ENCODE results near the gene PDE8B.
"Not testable (repeated sequence)": the region's sequence is repeated elsewhere in the genome, so short reads cannot be mapped to it uniquely, and the experiment has no call there.

PDE8B gene

DNA sequence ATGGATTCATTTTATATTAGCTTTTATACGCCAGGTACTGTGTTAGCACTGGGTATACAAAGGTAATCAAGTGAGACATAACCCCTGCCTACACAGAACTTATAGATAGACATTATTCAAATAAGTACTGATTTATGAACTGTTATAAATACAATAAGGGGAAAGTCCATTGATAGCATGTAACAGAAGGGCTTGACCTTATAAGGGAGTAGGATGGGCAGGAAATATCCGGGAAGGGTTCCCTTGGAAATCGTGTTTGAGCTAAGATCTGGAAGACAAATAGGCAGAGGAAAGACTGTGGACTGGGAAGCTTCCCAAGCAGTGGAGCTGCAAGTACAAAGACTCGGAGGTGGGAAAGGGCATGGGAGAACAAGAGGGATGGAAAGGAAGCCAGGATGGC lies 170.2 kb downstream of the PDE8B start:
- DNase-seq (ENCODE audit: low read depth, low spot score), result no peak
- no peak overlapping the region for H3K4me3 ChIP-seq (ENCODE audit: low read length)

DNA sequence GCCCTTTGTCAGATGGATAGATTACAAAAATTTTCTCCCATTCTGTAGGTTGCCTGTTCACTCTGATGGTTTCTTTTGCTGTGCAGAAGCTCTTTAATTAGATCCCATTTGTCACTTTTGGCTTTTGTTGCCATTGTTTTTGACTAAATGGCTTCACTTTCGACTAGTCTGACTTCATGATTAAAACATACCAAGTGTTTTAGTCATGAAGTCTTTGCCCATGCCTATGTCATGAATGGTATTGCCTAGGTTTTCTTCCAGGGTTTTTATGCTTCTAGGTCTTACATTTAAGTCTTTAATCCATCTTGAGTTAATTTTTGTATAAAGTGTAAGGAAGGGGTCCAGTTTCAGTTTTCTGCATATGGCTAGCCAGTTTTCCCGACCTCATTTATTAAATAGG lies 172.9 kb downstream of the PDE8B start:
- not testable (repeated sequence) for DNase-seq (ENCODE audit: low read depth, low spot score); H3K4me3 ChIP-seq (ENCODE audit: low read length)

DNA sequence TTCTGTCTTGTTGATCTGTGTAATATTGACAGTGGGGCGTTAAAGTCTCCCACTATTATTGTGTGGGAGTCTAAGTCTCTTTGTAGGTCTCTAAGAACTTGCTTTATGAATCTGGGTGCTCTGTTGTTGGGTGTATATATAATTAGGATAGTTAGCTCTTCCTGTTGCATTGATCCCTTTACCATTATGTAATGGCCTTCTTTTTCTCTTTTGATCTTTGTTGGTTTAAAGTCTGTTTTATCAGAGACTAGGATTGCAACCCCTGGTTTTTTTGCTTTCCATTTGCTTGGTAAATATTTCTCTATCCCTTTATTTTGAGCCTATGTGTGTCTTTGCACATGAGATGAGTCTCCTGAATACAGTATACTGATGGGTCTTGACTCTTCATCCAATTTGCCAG lies 175.9 kb downstream of the PDE8B start:
- DNase-seq (ENCODE audit: low read depth, low spot score); H3K4me3 ChIP-seq (ENCODE audit: low read length): not testable (repeated sequence)

DNA sequence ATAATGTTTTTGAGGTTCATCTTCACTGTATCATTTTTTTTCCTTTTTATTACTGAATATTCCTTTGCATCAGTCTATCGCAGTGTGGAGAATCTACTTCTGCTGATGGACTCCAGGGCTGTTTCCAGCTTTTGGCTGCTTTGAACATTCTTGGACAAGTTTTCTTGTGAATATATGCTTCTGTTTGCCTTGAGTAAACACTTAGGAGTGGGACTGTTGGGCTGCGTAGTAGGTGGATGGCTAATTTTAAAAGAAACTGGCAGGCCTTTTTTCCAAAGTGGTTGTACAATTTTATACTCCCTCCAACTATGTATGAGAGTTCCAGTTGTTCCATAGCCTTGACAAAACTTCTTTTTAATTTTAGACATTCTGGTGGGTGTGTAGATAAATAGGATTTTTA lies 179.3 kb downstream of the PDE8B start:
- DNase-seq (ENCODE audit: low read depth, low spot score), result no peak
- H3K4me3 ChIP-seq (ENCODE audit: low read length), result no peak overlapping the region

DNA sequence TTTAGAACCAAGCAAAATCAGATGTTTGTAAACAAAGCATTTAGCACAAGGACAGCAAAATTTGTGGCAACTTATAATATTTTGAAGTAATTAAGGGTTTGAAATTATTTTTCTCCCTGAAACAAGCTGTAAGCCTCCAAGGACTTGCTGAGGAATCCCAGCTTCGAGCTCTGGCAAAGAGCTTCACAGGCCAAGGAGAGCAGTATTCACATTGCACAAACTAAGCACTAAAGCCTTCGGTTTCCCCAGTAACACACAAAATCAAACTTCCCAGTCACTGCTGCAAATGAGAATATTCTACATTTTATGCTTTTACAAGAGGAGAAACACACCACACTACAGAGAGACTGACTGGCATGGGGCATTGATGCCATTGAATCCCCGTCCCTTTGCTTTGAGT lies 179.7 kb downstream of the PDE8B start:
- DNase-seq (ENCODE audit: low read depth, low spot score), result no peak
- no peak overlapping the region for H3K4me3 ChIP-seq (ENCODE audit: low read length)

DNA sequence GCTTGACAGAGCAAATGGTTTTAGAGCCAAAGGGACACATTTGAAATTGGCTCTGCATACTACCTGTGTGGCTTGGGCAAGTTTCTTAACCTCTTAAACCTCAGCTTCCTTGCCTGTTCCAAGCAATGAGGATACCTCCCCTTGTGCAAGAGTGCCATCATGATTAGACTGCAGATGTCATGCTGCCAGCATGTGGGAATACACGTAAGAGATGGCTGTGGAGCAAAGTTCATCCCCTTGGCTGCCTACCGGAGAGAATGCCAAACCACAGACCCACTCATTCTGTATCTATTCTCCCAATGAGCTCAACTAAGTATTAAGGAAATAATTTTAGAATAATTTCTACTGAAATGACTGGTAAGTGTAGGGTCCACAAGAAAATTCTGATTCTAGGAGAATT lies 180.3 kb downstream of the PDE8B start:
- H3K4me3 ChIP-seq (ENCODE audit: low read length), result no peak overlapping the region
- no peak for DNase-seq (ENCODE audit: low read depth, low spot score)

DNA sequence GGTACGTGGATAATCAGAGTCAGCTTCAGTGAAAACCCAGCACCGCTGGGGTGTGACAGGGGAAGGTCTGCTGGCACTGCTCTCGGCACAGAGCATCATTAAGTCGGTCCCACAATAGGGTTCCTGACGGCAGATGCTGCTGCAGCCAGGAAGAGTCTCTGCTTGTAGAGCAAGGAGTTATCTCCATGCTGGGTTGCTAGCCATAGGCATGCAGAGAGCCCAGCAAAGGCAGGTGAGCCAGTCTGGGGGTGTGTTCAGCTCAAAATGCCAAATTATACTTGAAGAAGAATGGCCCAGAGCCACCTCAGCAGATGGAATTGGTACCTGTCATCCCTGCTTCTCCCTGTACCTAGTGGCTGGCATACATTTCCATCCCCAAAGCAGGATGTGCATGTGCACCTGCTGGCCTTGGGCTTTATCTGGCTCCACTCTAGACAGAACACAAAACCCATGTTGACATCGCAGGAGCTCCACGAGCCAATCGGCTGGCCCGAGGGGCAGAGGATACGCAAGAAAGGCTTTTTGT lies 180.8 kb downstream of the PDE8B start:
- no peak for DNase-seq (ENCODE audit: low read depth, low spot score)
- no peak overlapping the region for H3K4me3 ChIP-seq (ENCODE audit: low read length)

DNA sequence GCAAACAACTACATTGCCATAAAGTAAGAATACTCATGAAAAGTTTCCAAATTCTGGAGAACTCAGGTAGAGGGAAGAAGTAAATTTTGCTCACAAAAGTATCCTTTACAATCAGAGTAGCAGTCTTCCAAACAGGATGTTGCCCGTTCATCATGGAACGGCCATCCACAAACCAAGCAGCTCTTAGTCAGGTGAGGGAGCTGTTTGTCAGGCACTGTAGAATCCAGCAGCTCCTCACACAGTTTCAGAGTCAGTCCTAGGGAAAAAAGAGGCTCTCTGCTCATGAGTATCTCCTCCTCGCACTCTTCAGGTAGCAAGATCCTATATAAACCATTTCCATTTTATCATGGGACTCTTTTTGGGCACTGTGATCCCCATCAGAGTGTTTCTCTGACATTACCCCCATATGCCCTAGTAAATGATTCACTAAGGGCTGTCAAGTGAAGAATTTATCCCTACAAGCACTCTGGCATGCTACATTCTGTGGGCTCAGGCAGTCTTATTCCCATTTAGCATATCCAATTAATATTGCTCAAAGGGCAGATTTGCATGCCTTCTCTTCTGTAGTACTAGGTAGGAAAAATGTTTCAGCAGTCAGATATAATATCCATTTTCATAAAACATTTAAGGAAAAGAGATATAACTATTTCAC lies 183.7 kb downstream of the PDE8B start:
- DNase-seq (ENCODE audit: low read depth, low spot score), result no peak
- no peak overlapping the region for H3K4me3 ChIP-seq (ENCODE audit: low read length)

DNA sequence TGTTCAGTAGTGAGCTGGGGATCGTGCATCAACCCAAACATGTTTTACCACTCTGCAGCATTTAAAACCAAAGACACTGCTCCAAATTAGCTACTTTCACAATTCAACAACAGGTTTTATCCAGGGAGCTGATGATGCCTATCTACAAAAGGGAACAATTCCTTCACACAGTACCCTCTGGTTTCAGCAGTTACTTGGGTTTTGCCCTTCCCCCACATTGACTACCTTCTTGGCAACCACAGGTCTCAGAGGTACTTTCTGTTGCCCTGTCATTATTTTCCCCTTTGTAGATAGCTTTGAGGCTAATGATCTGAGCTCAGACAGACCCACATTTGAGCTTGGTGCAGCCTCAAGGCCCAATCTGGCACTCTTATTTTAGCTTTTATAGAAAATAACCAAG lies 185.5 kb downstream of the PDE8B start:
- no peak overlapping the region for H3K4me3 ChIP-seq (ENCODE audit: low read length)
- peak; percentile 26 for DNase-seq (ENCODE audit: low read depth, low spot score)

DNA sequence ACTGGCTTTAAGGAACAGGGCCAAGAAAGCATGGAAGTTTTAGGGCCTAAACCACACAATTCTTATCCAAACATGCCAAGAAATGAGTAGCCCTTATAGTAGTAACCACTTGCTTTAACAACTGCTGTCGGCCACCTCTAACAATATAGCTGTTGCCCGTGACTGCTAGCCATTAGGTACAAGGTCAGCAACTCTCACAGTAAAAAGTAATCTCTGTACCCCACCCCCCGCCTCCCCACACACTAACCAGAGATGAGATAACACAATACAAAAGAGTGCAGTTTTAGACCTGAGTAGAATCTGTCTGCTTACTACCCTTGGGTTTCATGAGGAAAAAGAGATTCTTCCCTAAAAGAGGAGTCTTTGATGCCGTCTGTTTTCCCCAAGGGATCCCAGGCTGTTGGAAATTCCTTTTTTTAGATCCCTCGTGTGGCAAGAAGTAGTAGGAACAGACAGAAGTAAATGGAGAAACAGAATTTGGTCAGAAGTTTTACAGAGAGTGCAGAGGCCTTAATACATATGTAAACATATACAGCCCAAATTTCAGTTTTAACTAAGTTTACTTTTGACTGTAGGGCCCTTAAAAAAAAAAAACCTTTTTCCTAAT lies 187.3 kb downstream of the PDE8B start:
- DNase-seq (ENCODE audit: low read depth, low spot score), result no peak

DNA sequence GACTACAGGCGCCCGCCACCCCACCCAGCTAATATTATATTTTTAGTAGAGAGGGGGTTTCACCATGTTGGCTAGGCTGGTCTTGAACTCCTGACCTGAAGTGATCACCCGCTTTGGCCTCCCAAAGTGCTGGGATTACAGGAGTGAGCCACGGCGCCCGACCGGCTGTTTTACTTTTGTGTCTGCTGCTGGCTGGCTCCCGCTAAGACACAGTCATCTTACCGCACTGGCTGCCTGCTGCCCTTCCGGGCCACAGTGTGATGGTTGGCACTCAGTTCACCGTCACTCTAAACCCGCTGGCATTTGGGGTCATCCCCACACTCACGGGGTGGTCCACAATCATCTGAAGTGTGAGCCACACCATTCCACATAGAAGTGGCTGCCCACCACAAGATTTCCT lies 188.0 kb downstream of the PDE8B start:
- H3K4me3 ChIP-seq (ENCODE audit: low read length), result no peak overlapping the region
- DNase-seq (ENCODE audit: low read depth, low spot score), result no peak

More for the DNA sequence above, 187.3 kb downstream of the PDE8B start:
- H3K4me3 ChIP-seq (ENCODE audit: low read length), result no peak overlapping the region

DNA sequence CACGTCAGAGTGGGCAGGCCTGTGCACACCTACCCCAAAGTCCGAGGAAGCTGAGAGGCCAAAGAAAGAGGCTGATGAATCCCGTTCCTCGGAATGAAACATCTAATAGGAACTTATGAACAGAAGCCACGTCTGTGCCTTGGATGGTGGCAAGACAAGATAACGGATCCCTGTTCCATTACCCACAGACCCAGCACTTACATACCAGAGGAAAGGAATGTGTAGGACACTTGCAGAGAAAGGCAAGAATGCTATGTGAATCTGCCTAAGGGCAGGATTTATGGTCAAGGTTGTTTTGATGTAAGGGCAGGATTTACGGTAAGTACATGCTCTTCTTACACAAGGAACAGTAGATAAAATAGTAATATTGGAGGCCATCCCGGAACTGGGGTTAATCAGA lies 188.4 kb downstream of the PDE8B start:
- DNase-seq (ENCODE audit: low read depth, low spot score), result no peak
- H3K4me3 ChIP-seq (ENCODE audit: low read length), result no peak overlapping the region

DNA sequence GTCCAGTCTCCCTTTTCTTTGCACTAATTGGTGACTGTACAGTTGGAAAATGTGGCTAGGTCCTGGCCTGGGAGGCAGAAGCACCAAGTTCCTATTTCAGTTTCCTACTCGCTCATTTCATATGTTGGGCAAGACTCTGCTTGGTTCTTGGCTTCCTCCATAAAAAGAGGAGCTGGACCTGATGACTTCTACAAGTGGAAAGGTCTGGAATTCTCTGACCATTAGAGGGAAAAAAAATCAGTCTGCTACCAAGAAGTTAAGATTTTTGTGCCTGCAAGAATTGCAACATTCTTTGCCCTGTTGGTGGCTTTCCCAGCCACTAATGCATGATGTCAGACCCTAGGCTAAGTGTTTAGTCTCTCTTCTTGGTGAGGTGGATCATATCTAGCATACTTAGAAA lies 190.2 kb downstream of the PDE8B start:
- no peak overlapping the region for H3K4me3 ChIP-seq (ENCODE audit: low read length)
- DNase-seq (ENCODE audit: low read depth, low spot score), result no peak

DNA sequence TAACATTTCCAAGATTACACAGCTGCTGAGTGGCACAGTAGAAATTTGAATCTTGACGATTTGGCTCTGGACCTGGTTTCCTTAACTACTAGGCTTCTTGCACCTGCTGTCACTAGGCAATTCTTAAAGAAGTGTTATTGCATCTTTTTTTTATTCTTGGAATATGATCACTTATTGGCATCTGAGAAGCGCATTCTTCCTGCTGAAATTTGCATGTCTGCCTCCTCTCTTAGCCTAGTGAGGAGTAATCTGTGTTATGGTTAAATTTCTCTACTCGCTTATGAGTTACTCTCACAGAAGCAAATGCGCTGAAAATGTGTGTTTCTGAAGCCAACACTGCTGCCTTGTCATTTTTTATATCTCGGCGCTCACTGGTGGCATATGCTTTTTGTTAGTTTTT lies 192.3 kb downstream of the PDE8B start:
- no peak for DNase-seq (ENCODE audit: low read depth, low spot score)
- no peak overlapping the region for H3K4me3 ChIP-seq (ENCODE audit: low read length)

DNA sequence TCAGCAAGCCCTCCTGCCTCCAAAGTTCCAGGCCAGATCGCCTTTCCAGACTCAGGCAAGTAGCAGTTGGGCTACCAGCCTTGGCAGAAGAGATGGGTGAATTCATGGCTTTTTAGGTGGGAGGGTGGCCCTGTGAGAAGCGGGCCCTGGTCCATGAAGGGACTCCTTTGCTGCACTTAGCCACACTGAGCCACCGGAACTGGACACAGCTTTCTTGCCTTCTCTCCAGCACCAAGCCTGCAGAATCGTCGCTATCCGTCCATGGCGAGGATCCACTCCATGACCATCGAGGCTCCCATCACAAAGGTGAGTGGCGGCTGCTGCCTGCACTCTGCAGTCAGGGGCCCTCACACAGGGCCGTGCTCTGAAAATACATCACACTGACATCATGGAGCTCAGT lies 196.7 kb downstream of the PDE8B start:
- no peak for DNase-seq (ENCODE audit: low read depth, low spot score)
- no peak overlapping the region for H3K4me3 ChIP-seq (ENCODE audit: low read length)

DNA sequence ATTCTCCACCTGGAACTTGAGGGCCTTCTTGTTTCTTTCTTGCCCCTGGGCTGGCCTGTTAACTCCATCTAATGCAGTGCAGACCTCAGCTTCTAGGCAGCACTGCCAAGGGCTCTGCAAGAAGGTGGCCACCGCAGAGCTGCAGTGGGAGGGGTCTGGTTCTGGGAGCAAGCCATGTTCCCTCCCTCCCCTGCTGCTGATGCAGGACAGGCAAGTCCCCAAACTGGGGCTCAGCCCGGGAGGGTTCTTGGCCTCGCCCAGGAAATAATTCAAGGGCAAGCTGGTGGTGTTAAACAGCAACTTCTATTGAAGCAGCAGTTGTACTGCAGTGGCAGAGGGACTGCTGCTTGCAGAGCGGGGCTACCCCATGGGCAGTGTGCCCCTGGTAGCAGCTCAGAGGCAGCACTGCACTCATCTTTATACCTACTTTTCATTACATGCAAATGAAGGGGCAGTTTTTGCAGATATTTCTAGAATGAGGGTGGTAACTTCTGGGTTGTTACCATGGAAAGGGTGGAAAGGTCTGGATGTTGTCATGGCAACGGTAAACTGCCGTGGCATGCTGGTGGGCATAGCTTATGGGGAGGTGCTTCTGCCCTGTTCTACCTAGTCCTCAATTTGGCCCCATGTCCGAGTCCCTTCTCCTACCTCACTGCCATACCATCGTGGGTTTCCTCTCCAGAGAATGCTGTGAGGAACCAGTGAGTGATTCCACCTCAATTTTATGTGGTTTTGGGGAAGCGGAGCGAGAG lies 199.6 kb downstream of the PDE8B start:
- no peak for DNase-seq (ENCODE audit: low read depth, low spot score)
- H3K4me3 ChIP-seq (ENCODE audit: low read length), result no peak overlapping the region

DNA sequence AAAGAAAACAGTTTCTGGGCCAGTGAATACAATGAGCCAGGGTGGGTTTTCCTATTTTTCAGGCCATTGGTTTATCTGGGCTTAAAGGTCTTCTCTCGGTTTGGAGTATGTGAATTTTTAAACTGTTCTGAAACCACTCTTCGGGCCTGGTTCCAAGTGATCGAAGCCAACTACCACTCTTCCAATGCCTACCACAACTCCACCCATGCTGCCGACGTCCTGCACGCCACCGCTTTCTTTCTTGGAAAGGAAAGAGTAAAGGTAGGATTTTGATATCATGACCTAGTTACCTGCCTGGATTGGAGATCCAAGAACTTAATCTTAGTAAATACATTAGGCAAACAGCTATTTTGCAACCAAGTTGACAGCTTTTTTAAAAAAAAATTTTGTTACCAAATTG lies 202.6 kb downstream of the PDE8B start:
- DNase-seq (ENCODE audit: low read depth, low spot score), result no peak
- no peak overlapping the region for H3K4me3 ChIP-seq (ENCODE audit: low read length)

DNA sequence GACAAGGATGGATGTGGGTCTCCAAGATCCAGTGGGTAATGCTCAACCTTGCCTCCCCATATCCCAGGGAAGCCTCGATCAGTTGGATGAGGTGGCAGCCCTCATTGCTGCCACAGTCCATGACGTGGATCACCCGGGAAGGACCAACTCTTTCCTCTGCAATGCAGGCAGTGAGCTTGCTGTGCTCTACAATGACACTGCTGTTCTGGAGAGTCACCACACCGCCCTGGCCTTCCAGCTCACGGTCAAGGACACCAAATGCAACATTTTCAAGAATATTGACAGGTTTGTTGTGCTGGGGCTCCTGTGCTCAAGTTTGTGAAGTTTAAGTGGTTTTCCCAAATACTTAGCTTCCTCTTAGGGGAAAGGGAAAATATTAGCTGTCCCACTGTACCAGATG lies 207.7 kb downstream of the PDE8B start:
- no peak for DNase-seq (ENCODE audit: low read depth, low spot score)
- no peak overlapping the region for H3K4me3 ChIP-seq (ENCODE audit: low read length)

DNA sequence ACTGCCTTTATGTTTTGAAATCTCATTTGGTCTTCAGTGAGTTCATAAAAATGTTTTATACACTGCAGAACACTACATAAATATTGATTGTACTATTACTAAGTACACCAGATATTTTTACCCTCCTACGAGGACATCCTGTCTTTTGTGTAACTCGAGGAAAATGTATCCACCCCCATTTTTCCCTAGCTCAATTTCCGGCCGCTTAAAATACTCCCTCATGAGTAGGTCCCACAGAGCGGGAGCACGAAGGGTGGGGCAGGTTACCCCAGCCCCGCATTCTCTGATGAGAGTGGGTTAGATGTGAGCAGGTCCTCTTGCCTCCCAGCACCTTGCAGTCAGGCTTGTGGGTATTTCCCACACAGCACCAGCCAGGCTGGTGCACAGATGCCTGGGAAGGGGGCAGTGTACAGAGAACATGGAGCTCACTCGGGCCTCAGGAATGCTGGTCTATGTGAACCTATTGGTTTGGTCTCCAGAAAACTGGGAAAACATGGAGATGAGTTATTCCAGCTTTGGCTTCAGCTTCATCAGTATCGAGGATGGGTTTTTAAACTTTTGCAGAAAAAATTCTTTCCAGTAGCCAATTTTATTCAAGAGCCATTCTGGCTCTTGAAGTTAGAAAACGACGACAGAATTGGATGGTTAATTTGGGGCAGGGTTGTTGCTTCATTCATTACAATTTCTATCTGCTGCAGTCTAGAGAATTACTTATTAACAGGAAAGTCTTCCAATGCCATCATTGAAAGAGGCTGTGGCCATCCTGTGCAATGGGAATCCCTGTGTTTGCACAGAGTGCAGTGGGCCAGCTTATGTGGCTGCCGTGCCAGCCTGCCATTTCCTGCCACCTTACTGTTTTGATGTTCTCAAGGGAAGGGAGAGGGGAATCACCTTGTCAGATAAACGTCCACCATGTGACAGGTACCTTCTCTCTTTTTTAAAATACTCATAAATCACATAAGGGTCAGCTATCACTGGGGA lies 208.4 kb downstream of the PDE8B start:
- H3K4me3 ChIP-seq (ENCODE audit: low read length), result no peak overlapping the region
- DNase-seq (ENCODE audit: low read depth, low spot score), result no peak

Measured in Jurkat, Clone E6-1 (cell line).